ENCODE results near the gene LBP.
"Not testable (repeated sequence)": the region's sequence is repeated elsewhere in the genome, so short reads cannot be mapped to it uniquely, and the experiment has no call there.

LBP gene

DNA sequence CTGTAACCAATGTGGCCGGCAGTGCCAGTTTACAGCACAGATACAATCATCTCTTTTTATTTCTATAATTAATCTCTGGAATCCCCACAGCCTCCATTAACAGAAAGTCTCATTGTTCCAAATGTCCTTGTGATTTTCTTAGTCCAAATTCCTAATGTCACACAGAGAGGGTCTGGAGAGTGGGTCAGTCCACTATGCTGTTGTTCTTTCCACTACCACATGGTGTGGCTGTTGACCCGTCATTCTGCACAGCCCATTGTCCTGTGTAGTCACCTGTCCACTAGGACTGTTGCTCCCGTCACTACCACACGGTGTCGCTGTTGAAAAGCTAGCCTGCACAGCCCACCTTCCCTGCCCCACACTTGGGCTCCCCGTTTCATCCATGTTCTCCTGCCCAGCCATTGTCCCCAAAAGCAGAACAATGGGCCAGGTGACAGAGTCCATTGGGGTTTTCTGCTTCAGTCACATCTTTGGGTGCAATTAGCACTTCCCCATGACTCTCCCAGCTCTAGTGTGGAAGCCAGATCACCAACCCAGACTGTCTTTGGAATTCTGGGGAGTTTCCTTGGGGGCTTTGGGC lies 8.6 kb upstream of the LBP start:
- no peak overlapping the region for H3K27ac Mint-ChIP-seq
- H3K4me1 Mint-ChIP-seq: no peaks in the 10 kb centered on the region
- H3K27me3 Mint-ChIP-seq: peaks cover 23% of the 10 kb centered on the region
- H3K9me3 Mint-ChIP-seq: no peaks in the 10 kb centered on the region
- peaks cover 2% of the 10 kb centered on the region for H3K36me3 Mint-ChIP-seq
- H3K4me3 Mint-ChIP-seq: no peak overlapping the region

DNA sequence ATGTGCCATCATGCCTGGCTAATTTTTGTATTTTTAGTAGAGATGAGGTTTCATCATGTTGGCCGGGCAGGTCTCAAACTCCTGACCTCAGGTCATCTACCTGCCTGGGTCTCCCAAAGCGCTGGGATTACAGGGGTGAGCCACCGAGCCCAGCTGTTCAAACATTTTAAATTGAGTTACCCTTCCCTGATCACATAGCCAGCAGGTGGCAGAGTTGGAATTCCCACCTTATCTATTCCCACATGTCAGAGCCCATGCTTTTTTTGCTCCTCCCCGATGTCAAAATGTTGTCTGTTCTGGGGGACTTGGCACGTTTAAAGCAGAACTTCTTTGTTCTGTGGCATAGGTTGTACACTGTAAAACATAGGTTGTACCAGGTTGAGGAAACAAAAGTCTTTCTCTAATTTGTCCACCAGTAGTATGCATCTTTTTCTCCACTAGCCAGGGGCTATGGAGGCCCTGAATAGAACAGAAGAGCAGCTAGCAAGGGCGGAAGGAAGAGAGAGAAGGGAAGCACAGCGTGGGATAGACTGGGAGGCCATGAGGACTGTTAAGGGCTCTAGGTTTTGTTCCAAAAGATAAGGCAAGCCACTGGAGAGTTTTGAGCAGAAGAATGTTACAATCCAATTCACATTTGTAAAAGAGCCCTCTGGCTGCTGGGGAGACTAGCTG lies 7.3 kb upstream of the LBP start:
- H3K4me1 Mint-ChIP-seq: no peaks in the 10 kb centered on the region
- no peaks in the 10 kb centered on the region for H3K9me3 Mint-ChIP-seq
- H3K36me3 Mint-ChIP-seq: peaks cover 2% of the 10 kb centered on the region
- no peak overlapping the region for H3K4me3 Mint-ChIP-seq
- no peak overlapping the region for H3K27ac Mint-ChIP-seq
- peaks cover 23% of the 10 kb centered on the region for H3K27me3 Mint-ChIP-seq

DNA sequence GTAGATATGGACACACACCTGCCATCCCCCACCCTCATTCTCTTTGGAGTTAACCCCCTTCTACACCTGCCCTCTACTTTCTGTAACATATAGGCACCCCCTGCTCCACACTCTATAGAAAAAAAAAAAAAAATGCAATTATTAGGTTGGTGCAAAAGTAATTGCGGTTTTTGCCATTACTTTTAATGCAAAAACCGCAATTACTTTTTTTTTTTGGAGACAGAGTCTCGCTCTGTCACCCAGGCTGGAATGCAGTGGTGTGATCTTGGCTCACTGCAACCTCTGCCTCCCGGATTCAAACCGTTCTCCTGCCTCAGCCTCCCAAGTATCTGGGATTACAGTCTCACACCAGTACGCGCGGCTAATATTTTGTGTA lies 6.8 kb upstream of the LBP start:
- H3K9me3 Mint-ChIP-seq, H3K4me1 Mint-ChIP-seq, H3K36me3 Mint-ChIP-seq, H3K27ac Mint-ChIP-seq, H3K4me3 Mint-ChIP-seq: not testable (repeated sequence)
- H3K27me3 Mint-ChIP-seq: peaks cover 21% of the 10 kb centered on the region

- Mint-ChIP-seq H3K4me1 (no peaks in the 10 kb centered on the region), H3K27ac (no peak overlapping the region), H3K4me3 (no peak overlapping the region), H3K9me3 (no peaks in the 10 kb centered on the region), H3K36me3 (peaks cover 2% of the 10 kb centered on the region), H3K27me3 (peaks cover 21% of the 10 kb centered on the region)
Observed at GRCh38 chr20:38339997-38340396, 6.3 kb upstream of the LBP start.

DNA sequence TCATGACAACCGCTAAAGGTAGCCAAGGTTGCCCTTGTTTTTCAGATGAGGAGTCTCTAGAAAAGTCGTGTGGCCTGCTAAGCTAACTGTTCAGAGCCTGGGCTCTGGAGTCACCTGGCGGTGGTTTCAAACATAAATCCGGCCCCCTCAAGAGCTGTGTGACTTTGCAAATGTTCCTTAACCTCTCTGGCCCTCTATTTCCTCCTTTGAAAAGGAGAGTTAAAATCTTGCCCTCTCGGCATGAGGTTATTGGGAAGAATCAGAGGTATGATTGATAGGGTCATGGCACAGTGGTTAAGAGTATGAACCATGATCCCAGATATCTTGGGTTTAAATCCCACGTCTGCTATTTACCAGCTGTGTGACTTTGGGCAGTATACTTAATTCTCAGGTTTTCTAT lies 5.6 kb upstream of the LBP start:
- H3K27me3 Mint-ChIP-seq: peaks cover 18% of the 10 kb centered on the region
- no peak overlapping the region for H3K27ac Mint-ChIP-seq
- H3K4me3 Mint-ChIP-seq: no peak overlapping the region
- no peaks in the 10 kb centered on the region for H3K4me1 Mint-ChIP-seq
- H3K9me3 Mint-ChIP-seq: no peaks in the 10 kb centered on the region
- H3K36me3 Mint-ChIP-seq: peaks cover 2% of the 10 kb centered on the region

GRCh38 chr20:38342216-38342615 lies 4.1 kb upstream of the LBP start:
- Mint-ChIP-seq H3K9me3 (no peaks in the 10 kb centered on the region), H3K27me3 (peaks cover 10% of the 10 kb centered on the region), H3K27ac (no peak overlapping the region), H3K4me1 (no peaks in the 10 kb centered on the region), H3K36me3 (peaks cover 2% of the 10 kb centered on the region), H3K4me3 (no peak overlapping the region)

DNA sequence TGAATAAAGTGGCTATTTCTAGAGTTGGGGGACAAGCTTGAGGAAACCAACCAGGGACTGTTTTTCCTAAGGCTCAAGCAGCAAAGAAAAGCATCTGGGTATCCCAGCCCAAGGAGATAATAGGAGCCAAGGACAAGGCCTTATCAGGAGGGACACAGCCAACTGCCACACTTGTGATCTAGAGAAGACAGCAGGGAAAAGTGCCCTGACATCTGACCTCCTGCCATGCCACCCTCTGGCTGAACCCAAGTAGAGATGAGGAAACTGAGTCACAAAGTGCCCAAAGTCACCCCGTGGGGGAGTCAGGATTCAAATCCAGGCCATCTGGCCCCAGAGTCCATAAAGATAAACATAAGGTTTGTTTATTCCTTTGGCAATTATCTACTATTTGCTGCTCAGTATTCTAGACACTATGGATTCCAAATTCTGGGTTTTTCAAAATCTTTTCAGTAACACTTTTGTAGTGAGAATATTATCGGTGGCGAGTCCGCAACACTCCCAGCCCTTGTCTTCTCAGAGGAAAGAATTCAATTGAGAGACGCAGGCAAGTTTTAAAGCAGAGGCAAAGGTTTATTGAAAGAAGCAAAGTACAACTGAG lies 3.5 kb upstream of the LBP start:
- H3K4me1 Mint-ChIP-seq: no peaks in the 10 kb centered on the region
- no peaks in the 10 kb centered on the region for H3K9me3 Mint-ChIP-seq
- H3K27me3 Mint-ChIP-seq: peaks cover 9% of the 10 kb centered on the region
- H3K27ac Mint-ChIP-seq: no peak overlapping the region
- H3K4me3 Mint-ChIP-seq: no peak overlapping the region
- peaks cover 2% of the 10 kb centered on the region for H3K36me3 Mint-ChIP-seq

GRCh38 chr20:38343311-38344106 lies 2.8 kb upstream of the LBP start:
- H3K27ac Mint-ChIP-seq: no peak overlapping the region
- no peaks in the 10 kb centered on the region for H3K4me1 Mint-ChIP-seq
- no peaks in the 10 kb centered on the region for H3K36me3 Mint-ChIP-seq
- no peaks in the 10 kb centered on the region for H3K9me3 Mint-ChIP-seq
- H3K4me3 Mint-ChIP-seq: no peak overlapping the region
- H3K27me3 Mint-ChIP-seq: peaks cover 5% of the 10 kb centered on the region

DNA sequence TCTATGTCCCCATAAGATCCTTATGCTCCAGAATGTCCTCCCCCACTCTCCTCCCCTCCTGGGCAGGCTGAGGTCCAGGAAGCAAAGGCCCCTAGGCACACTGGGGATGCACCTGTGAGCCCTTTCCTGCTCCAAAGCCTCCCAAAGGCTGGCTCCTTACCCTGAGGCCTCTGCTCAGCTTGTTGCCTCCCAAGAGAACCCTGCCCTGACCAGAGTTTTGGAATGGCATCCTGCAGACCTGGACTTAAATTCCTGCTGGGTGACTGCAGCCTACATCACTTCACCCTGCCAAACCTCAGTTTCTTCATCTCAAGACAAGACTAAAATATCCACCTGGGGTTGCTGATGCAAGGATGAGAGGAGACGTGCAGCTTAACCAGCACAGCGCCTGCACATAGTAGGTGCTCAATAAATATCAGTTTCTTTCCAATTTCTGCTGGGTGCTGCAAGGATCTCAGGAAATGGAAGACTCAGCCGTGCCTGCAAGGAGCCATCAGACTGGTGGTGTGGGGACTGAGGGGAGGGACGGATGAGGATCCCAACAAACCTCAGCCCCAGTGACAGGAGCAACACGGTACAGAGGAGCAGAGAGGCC lies 2.1 kb upstream of the LBP start:
- no peak overlapping the region for H3K27ac Mint-ChIP-seq
- no peak overlapping the region for H3K4me3 Mint-ChIP-seq
- no peaks in the 10 kb centered on the region for H3K36me3 Mint-ChIP-seq
- no peaks in the 10 kb centered on the region for H3K4me1 Mint-ChIP-seq
- no peaks in the 10 kb centered on the region for H3K9me3 Mint-ChIP-seq
- H3K27me3 Mint-ChIP-seq: peaks cover 5% of the 10 kb centered on the region

DNA sequence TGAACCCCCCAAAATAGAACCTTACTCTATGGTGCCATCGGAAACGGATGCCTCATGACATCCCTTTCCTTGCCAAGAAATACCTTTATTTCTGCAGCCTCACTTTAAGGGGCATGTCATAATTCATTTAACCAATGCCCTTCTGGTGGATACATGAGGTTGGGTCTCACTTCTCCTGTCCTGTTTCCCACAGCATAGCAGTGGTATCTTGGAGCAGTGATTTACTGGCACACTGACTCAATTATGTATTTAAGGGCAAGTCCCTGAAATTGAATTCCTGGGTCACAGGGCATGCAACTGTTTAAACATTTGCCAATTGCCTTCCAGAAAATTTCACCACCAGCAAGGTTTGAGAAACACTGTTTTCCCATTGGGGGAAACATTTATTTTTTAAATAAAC lies 639 bp upstream of the LBP start:
- Mint-ChIP-seq H3K36me3 (no peaks in the 10 kb centered on the region), H3K27ac (no peak overlapping the region), H3K4me3 (no peak overlapping the region), H3K27me3 (peaks cover 2% of the 10 kb centered on the region), H3K9me3 (no peaks in the 10 kb centered on the region), H3K4me1 (no peaks in the 10 kb centered on the region)

DNA sequence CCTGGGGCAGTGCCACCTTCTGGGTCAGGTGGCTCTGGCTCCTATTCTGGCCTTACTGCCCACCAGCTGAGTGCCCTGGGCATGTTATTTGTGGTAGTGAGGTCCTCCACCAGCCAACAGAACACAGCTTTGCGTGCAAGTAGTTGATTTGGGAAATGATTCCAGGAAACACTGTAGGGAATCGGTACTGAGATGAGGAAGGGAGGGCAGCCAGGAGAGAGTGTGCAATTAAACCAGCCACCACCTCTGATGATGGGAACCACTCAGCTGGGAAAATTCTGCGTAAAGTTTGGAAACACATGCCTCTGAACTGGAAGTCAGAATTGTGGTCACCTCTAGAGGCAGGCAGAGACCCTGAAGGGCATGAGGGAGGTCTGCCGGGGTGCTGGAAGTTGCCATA lies 459 bp downstream of the LBP start:
- H3K27me3 Mint-ChIP-seq: no peaks in the 10 kb centered on the region
- H3K4me3 Mint-ChIP-seq: no peak overlapping the region
- no peaks in the 10 kb centered on the region for H3K4me1 Mint-ChIP-seq
- H3K9me3 Mint-ChIP-seq: no peaks in the 10 kb centered on the region
- H3K36me3 Mint-ChIP-seq: no peaks in the 10 kb centered on the region
- H3K27ac Mint-ChIP-seq: no peak overlapping the region

- no peaks in the 10 kb centered on the region for H3K36me3 Mint-ChIP-seq
- H3K27ac Mint-ChIP-seq: no peak overlapping the region
- no peaks in the 10 kb centered on the region for H3K9me3 Mint-ChIP-seq
- no peaks in the 10 kb centered on the region for H3K4me1 Mint-ChIP-seq
- H3K27me3 Mint-ChIP-seq: no peaks in the 10 kb centered on the region
- H3K4me3 Mint-ChIP-seq: no peak overlapping the region
Observed at GRCh38 chr20:38349856-38350255, 3.6 kb downstream of the LBP start.

- Mint-ChIP-seq H3K4me3 (no peak overlapping the region), H3K27me3 (no peaks in the 10 kb centered on the region), H3K9me3 (no peaks in the 10 kb centered on the region), H3K4me1 (no peaks in the 10 kb centered on the region), H3K27ac (no peak overlapping the region), H3K36me3 (no peaks in the 10 kb centered on the region)
Observed at GRCh38 chr20:38350879-38351775, 4.8 kb downstream of the LBP start.

DNA sequence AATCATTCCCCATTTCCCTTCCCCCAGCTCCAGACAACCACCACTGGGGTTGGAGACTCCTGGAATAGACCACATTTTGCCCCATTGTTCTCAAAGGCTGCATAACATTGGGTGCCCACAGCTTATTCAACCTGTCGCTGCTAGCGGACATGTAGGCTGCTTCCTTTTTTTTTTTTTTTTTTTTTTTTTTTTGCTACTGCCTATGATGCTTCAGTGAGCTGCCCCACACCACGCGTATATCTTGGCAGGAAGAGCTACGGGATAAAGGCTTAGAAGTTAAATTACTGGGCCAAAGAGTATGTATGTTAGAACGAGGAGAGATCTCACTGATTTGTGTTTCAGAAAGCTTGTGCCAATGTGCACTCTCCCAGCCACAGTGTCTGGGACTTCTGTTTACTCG lies 7.0 kb downstream of the LBP start:
- H3K4me3 Mint-ChIP-seq: no peak overlapping the region
- peaks cover 3% of the 10 kb centered on the region for H3K4me1 Mint-ChIP-seq
- no peaks in the 10 kb centered on the region for H3K27me3 Mint-ChIP-seq
- H3K27ac Mint-ChIP-seq: no peak overlapping the region
- no peaks in the 10 kb centered on the region for H3K36me3 Mint-ChIP-seq
- H3K9me3 Mint-ChIP-seq: no peaks in the 10 kb centered on the region

DNA sequence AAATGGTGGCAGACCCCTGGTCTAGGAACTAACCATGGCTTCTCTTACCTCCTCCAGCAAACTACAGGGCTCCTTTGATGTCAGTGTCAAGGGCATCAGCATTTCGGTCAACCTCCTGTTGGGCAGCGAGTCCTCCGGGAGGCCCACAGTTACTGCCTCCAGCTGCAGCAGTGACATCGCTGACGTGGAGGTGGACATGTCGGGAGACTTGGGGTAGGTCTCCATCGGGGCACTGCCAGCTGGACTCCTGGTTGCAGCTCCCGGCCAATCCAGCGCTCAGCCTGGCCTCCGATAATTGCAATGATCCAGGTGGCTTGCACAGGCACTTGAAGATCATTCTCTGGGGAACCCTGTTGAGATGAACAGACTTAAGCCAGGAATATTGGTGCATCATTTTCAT lies 7.9 kb downstream of the LBP start:
- H3K36me3 Mint-ChIP-seq: no peaks in the 10 kb centered on the region
- H3K4me3 Mint-ChIP-seq: no peak overlapping the region
- H3K9me3 Mint-ChIP-seq: no peaks in the 10 kb centered on the region
- peaks cover 3% of the 10 kb centered on the region for H3K4me1 Mint-ChIP-seq
- no peak overlapping the region for H3K27ac Mint-ChIP-seq
- no peaks in the 10 kb centered on the region for H3K27me3 Mint-ChIP-seq
